Measurements from ENCODE around the gene BAK1.

DNA sequence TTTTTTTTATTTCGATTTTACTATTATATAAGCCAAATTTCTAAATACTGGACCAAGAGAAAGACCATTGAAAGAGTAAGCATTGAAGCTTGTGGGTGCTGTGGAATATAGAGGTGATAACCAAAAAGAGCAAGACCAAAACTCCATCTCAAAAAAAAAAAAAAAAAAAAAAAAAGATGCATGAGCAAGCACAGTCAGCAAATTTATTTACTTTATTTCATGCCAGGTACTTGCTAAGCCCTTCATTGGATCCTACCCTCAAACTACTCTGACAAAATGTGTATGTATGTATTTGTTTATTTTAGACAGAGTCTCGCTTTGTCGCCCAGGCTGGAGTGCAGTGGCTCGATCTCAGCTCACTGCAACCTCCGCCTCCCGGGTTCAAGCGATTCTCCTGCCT, 27.8 kb downstream of the BAK1 start:
- no peak for TF ChIP-seq POLR2A (IDR thresholded peaks at IDR 0.05)
- TF ChIP-seq, protein P1, sequence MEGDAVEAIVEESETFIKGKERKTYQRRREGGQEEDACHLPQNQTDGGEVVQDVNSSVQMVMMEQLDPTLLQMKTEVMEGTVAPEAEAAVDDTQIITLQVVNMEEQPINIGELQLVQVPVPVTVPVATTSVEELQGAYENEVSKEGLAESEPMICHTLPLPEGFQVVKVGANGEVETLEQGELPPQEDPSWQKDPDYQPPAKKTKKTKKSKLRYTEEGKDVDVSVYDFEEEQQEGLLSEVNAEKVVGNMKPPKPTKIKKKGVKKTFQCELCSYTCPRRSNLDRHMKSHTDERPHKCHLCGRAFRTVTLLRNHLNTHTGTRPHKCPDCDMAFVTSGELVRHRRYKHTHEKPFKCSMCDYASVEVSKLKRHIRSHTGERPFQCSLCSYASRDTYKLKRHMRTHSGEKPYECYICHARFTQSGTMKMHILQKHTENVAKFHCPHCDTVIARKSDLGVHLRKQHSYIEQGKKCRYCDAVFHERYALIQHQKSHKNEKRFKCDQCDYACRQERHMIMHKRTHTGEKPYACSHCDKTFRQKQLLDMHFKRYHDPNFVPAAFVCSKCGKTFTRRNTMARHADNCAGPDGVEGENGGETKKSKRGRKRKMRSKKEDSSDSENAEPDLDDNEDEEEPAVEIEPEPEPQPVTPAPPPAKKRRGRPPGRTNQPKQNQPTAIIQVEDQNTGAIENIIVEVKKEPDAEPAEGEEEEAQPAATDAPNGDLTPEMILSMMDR (IDR thresholded peaks at IDR 0.05) = no peak
